HG03439 (cell line): Measurements from ENCODE around the gene SLC35D1.
"Not testable (repeated sequence)": the region's sequence is repeated elsewhere in the genome, so short reads cannot be mapped to it uniquely, and the experiment has no call there.

Source experiments
- ATAC-seq: cut with Tn5 transposase; IDR thresholded peaks from one replicate; pipeline ENCODE4 v1.9.1; 2021; ENCODE audit warnings: mild to moderate bottlenecking, moderate library complexity; ENCODE audit not compliant: unreplicated experiment

SLC35D1 gene

GRCh38 chr1:66996018-66996682 is 57.8 kb downstream of the SLC35D1 start:
- peak; percentile 72 for ATAC-seq

GRCh38 chr1:66993076-66993475 is 60.9 kb downstream of the SLC35D1 start:
- ATAC-seq = no peak

GRCh38 chr1:66985835-66986234 is 68.1 kb downstream of the SLC35D1 start:
- ATAC-seq = no peak

DNA sequence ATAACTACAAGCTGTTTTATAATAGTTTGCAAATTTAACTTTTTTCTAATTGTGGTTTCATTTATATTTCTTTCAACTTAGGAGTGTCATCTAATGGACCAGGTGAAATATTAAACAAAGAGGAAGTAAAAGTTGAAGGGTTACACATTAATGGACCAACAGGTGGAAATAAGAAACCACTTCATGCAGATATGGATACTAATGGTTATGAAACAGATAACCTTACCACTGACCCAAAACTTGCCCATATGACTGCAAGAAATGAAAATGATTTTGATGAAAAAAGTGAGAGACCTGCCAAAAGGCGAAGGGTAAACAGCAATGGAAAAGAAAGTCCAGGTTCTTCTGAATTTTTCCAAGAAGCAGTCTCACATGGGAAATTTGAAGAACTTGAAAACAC is 69.5 kb downstream of the SLC35D1 start:
- peak; percentile 80 for ATAC-seq

- no peak for ATAC-seq
These were observed 71.2 kb downstream of the SLC35D1 start for GRCh38 chr1:66982561-66983260.

- ATAC-seq = no peak
These were observed 72.3 kb downstream of the SLC35D1 start for GRCh38 chr1:66981679-66982078.

DNA sequence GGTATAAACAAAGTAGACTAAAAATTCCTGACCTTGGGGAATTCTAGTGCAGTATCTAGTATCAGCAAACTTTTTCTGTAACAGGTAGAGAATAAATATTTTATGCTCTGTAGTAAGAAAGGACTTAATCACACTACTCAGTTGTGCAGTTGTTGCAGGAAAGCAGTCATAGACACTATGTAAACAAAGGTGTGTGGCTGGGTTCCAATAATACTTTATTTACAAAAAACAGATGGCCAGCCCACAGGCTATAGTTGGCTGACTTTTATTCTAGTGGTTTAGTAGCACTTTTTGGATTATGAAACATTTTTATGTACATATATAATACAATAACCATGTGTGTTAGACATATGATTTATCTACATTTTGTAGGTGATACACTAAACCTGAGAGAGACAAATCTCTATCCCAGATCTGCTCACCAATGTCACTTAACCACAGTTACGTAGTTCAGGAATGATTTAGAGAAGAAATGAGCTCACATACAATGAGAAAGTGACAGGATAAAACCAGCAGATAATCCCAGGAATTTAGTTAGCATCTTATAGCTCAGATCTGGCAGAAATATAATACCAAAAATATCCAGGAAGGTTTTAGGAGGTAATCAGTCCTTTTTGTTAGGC is 73.1 kb downstream of the SLC35D1 start:
- ATAC-seq = no peak

DNA sequence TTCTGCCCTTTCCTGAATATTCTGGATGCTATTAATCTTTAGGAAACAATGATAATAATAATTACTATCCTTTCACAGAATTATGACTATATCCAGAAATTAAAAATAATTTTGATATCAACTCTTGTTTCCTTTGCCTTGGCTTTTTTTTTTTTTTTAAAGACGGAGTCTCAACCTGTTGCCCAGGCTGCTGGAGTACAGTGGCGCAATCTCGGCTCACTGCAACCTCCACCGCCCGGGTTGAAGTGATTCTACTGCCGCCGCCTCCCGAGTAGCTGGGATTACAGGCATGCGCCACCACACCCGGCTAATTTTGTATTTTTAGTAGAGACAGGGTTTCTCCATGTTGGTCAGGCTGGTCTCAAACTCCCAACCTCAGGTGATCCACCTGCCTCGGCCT is 74.3 kb downstream of the SLC35D1 start:
- not testable (repeated sequence) for ATAC-seq

DNA sequence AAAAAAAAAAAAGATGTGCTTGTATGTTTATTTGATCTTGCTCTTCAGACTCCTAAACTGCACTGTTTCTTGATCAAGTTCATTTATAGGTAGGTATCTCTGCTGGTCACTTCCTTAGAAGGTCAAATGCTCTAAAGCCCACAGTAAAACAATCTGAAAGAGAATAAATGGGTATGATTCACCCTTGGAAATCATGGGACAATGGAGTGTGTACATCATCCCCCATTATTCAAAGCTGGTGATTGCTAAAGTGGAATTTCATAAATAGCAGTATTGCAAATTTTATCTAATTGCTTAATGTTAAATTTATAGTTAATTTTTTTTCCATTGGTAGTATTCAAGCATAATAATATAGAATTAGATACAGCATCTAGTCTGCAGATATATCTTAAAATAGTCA is 75.7 kb downstream of the SLC35D1 start:
- no peak for ATAC-seq

- ATAC-seq = no peak
These were observed 85.4 kb downstream of the SLC35D1 start for GRCh38 chr1:66968574-66968973.

- not testable (repeated sequence) for ATAC-seq
These were observed 87.6 kb downstream of the SLC35D1 start for GRCh38 chr1:66966188-66966873.

DNA sequence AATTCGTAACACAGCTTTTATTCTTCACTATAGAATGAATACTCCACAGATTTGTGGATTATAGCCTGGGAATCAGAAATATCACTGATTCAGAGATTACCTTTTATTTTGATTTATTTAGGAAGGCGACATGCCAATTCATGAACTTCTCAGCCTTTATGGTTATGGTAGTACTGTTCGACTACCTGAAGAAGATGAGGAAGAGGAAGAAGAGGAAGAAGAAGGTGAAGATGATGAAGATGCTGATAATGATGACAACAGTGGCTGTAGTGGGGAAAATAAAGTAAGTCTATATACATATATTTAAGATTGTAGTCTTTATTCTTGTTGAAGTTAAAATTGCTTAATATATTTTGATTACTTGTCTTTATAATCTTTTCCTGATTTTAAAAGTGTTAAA is 96.0 kb downstream of the SLC35D1 start:
- no peak for ATAC-seq

DNA sequence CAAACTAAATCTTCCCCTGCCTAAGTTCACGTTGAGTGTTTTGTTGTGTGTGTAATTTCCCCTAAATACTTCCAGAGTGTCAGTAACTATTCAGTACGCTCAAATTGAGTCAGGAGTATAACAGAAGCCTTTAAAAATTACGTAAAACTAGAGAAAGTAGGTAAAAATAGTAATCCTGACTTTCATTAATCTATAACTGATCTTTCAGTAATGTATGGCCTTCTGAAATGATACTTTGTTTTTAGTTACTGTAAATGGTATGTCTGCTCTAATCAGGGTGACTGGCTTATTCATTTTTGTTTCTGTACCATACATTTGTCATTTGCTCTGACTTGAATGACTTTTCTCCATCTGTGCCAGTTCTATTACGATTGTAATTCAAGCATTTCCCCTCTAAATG is 99.7 kb downstream of the SLC35D1 start:
- peak; percentile 66 for ATAC-seq

DNA sequence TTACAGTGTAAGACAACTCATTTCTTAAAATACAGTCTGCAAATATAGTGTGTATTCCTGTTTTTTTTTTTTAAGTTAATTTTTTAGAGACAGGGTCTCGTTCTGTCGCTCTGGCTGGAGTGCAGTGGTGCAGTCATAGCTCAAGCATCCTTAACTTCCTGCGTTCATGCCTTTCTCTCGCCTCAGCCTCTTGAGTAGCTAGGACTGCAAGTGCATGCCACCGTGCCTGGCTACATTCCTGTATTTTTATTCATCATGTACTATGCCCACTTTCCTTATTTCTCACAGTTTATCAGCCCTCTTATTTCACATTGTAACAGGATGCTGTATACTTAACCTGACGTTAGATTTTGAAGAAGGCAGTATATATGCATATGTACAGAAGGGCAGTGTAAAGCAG is 102.4 kb downstream of the SLC35D1 start:
- no peak for ATAC-seq
